ENCODE results near the gene VPS11.

VPS11 gene

GRCh38 chr11:119078675-119079420, 11.2 kb downstream of the VPS11 start:
- no peak overlapping the region for H3K4me2 ChIP-seq (ENCODE audit: low read length)
- no peak overlapping the region for H3K27ac ChIP-seq (ENCODE audit: low read depth, low read length)
- peaks cover 56% of the 10 kb centered on the region for H3K36me3 ChIP-seq (ENCODE audit: control insufficient read depth, low read length)
- no peaks in the 10 kb centered on the region for H3K4me1 ChIP-seq (ENCODE audit: control insufficient read depth, low read length)
- no peaks in the 10 kb centered on the region for H3K9me2 ChIP-seq (replicated peaks; ENCODE audit: control insufficient read depth, low read length)
- no peak overlapping the region for H3K4me3 ChIP-seq (ENCODE audit: low read length)
- no peaks in the 10 kb centered on the region for H4K20me1 ChIP-seq (ENCODE audit: control insufficient read depth, insufficient read depth, low read depth, low read length)
- no peaks in the 10 kb centered on the region; the same call in 1 of the 2 replicates for H3F3A ChIP-seq (ENCODE audit: control insufficient read depth, insufficient read depth)
- no peaks in the 10 kb centered on the region for H3K9me3 ChIP-seq (ENCODE audit: control insufficient read depth, insufficient read depth, low read length)
- H3K79me2 ChIP-seq (ENCODE audit: control insufficient read depth, low read length): no peaks in the 10 kb centered on the region
- TF ChIP-seq, protein P1, sequence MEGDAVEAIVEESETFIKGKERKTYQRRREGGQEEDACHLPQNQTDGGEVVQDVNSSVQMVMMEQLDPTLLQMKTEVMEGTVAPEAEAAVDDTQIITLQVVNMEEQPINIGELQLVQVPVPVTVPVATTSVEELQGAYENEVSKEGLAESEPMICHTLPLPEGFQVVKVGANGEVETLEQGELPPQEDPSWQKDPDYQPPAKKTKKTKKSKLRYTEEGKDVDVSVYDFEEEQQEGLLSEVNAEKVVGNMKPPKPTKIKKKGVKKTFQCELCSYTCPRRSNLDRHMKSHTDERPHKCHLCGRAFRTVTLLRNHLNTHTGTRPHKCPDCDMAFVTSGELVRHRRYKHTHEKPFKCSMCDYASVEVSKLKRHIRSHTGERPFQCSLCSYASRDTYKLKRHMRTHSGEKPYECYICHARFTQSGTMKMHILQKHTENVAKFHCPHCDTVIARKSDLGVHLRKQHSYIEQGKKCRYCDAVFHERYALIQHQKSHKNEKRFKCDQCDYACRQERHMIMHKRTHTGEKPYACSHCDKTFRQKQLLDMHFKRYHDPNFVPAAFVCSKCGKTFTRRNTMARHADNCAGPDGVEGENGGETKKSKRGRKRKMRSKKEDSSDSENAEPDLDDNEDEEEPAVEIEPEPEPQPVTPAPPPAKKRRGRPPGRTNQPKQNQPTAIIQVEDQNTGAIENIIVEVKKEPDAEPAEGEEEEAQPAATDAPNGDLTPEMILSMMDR (IDR thresholded peaks at IDR 0.05; ENCODE audit: low read depth, low read length, poor library complexity, severe bottlenecking): no peak
- no peak for TF ChIP-seq EZH2phosphoT487 (IDR thresholded peaks at IDR 0.05; ENCODE audit: borderline replicate concordance, low read length)
- H3K27me3 ChIP-seq (ENCODE audit: control insufficient read depth, low read length): no peaks in the 10 kb centered on the region

GRCh38 chr11:119081682-119082260, 14.2 kb downstream of the VPS11 start:
- no peak overlapping the region for H3K27ac ChIP-seq (ENCODE audit: low read depth, low read length)
- peaks cover 15% of the 10 kb centered on the region for H3K79me2 ChIP-seq (ENCODE audit: control insufficient read depth, low read length)
- peaks cover 15% of the 10 kb centered on the region for H3K4me1 ChIP-seq (ENCODE audit: control insufficient read depth, low read length)
- H3K9me3 ChIP-seq (ENCODE audit: control insufficient read depth, insufficient read depth, low read length): no peaks in the 10 kb centered on the region
- no peak overlapping the region for H3K4me2 ChIP-seq (ENCODE audit: low read length)
- no peaks in the 10 kb centered on the region for H3K27me3 ChIP-seq (ENCODE audit: control insufficient read depth, low read length)
- H3F3A ChIP-seq (ENCODE audit: control insufficient read depth, insufficient read depth): no peaks in the 10 kb centered on the region; the same call in 1 of the 2 replicates
- peaks cover 50% of the 10 kb centered on the region for H3K36me3 ChIP-seq (ENCODE audit: control insufficient read depth, low read length)
- no peak overlapping the region for H3K4me3 ChIP-seq (ENCODE audit: low read length)
- H3K9me2 ChIP-seq (replicated peaks; ENCODE audit: control insufficient read depth, low read length): no peaks in the 10 kb centered on the region
- no peak for TF ChIP-seq EZH2phosphoT487 (IDR thresholded peaks at IDR 0.05; ENCODE audit: borderline replicate concordance, low read length)
- TF ChIP-seq, protein P1 (IDR thresholded peaks at IDR 0.05; ENCODE audit: low read depth, low read length, poor library complexity, severe bottlenecking): no peak
- no peaks in the 10 kb centered on the region for H4K20me1 ChIP-seq (ENCODE audit: control insufficient read depth, insufficient read depth, low read depth, low read length)

DNA sequence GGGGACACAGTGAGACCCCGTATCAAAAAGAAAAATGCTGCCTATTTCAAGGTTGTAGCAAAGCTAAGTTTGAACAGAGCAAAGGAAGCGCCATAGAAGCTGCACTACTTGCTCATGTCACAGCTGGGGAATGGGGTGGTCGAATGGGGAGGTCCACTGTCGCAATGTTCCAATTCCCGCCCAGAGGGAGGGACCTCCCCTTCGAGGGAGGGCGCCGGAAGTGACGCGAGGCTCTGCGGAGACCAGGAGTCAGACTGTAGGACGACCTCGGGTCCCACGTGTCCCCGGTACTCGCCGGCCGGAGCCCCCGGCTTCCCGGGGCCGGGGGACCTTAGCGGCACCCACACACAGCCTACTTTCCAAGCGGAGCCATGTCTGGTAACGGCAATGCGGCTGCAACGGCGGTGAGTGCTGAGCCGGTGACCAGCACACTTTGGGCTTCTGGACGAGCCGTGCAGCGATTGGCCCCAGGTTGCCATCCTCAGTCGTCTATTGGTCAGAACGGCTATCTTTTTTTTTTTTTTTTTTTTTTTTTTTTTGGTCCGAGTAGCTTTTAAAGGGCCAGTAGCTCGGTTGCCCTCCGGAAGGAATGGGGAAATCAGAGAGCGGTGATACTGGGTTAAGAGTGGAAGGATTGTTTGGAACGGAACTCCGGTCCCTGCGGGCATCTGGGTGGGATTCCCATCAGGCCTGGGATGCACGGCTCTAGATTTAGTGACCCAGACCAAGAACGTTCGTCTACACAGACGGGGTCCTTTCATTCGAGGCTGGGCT, 17.2 kb downstream of the VPS11 start, which contains the start of gene HMBS:
HMBS (plus strand) TSS at position 219 of the 774 bp plus-strand sequence; CDS start at position 372, 153 bp downstream.
- H3K79me2 ChIP-seq (ENCODE audit: control insufficient read depth, low read length): peaks cover 24% of the 10 kb centered on the region
- H3K27ac ChIP-seq (ENCODE audit: low read depth, low read length): peak within 1 kb of the TSS; percentile 72
- no peaks in the 10 kb centered on the region for H3K9me3 ChIP-seq (ENCODE audit: control insufficient read depth, insufficient read depth, low read length)
- peak within 1 kb of the TSS; percentile 92 for H3K4me3 ChIP-seq (ENCODE audit: low read length)
- peaks cover 3% of the 10 kb centered on the region; the same call in 1 of the 2 replicates for H3F3A ChIP-seq (ENCODE audit: control insufficient read depth, insufficient read depth)
- H3K9me2 ChIP-seq (replicated peaks; ENCODE audit: control insufficient read depth, low read length): no peaks in the 10 kb centered on the region
- H3K27me3 ChIP-seq (ENCODE audit: control insufficient read depth, low read length): no peaks in the 10 kb centered on the region
- H3K4me1 ChIP-seq (ENCODE audit: control insufficient read depth, low read length): peaks cover 30% of the 10 kb centered on the region
- peaks cover 21% of the 10 kb centered on the region for H3K36me3 ChIP-seq (ENCODE audit: control insufficient read depth, low read length)
- 0 out of 2 replicates have a peak, but pooled peaks cover 1% of the 10 kb centered on the region for H4K20me1 ChIP-seq (ENCODE audit: control insufficient read depth, insufficient read depth, low read depth, low read length)
- TF ChIP-seq EZH2phosphoT487 (IDR thresholded peaks at IDR 0.05; ENCODE audit: borderline replicate concordance, low read length): no peak
- TF ChIP-seq, protein P1 (IDR thresholded peaks at IDR 0.05; ENCODE audit: low read depth, low read length, poor library complexity, severe bottlenecking): no peak
- H3K4me2 ChIP-seq (ENCODE audit: low read length): peak within 1 kb of the TSS; percentile 90

All from DOHH2 (cell line).